GM12874 (cell line): ENCODE results near the gene SAPCD2.

Source experiments
- TF ChIP-seq, protein P1 (sequence below): IDR thresholded peaks from 2 replicates; pipeline ENCODE4 v1.5.1; 2011; ENCODE audit warnings: low read depth, mild to moderate bottlenecking, control low read depth, low read length, moderate library complexity; ENCODE audit not compliant: insufficient read depth

Gene SAPCD2, protein sequence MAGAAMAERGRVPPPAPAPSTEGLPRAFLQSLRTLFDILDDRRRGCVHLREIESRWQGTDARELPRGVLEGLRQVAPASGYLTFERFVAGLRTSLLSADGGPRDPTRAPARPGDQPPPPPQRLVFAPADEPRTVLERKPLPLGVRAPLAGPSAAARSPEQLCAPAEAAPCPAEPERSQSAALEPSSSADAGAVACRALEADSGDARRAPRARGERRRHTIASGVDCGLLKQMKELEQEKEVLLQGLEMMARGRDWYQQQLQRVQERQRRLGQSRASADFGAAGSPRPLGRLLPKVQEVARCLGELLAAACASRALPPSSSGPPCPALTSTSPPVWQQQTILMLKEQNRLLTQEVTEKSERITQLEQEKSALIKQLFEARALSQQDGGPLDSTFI

DNA sequence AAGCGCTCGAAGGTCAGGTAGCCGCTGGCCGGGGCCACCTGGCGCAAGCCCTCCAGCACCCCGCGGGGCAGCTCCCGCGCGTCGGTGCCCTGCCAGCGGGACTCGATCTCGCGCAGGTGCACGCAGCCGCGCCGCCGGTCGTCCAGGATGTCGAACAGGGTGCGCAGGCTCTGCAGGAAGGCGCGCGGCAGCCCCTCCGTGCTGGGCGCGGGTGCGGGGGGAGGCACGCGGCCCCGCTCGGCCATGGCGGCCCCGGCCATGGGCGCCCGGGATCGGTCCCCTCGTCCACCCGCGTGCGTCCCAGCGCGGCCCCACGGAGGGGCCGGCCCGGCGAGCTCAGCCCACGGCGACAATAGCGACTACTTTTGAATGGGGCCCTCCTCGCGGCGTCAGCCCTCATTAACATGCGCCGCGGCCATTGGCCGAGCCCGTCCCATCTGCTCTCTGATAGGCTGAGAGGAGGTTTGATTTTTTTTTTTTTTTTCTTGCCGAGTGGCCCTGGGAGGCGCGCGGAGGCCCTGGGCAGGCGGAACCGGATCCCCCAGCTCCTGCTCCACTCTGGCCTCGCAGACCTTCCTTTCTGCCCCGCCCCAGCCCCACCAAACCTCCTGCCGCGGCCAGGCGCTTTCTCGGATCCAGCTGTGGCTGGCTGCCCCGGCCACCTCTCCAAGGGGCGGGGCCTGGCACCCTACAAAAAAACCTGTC lies at the start of gene SAPCD2:
TSS of gene SAPCD2 (minus strand) at position 357 of the 705 bp plus-strand sequence. CDS start at position 260, 97 bp downstream.
- TF ChIP-seq, protein P1, sequence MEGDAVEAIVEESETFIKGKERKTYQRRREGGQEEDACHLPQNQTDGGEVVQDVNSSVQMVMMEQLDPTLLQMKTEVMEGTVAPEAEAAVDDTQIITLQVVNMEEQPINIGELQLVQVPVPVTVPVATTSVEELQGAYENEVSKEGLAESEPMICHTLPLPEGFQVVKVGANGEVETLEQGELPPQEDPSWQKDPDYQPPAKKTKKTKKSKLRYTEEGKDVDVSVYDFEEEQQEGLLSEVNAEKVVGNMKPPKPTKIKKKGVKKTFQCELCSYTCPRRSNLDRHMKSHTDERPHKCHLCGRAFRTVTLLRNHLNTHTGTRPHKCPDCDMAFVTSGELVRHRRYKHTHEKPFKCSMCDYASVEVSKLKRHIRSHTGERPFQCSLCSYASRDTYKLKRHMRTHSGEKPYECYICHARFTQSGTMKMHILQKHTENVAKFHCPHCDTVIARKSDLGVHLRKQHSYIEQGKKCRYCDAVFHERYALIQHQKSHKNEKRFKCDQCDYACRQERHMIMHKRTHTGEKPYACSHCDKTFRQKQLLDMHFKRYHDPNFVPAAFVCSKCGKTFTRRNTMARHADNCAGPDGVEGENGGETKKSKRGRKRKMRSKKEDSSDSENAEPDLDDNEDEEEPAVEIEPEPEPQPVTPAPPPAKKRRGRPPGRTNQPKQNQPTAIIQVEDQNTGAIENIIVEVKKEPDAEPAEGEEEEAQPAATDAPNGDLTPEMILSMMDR = no peak

DNA sequence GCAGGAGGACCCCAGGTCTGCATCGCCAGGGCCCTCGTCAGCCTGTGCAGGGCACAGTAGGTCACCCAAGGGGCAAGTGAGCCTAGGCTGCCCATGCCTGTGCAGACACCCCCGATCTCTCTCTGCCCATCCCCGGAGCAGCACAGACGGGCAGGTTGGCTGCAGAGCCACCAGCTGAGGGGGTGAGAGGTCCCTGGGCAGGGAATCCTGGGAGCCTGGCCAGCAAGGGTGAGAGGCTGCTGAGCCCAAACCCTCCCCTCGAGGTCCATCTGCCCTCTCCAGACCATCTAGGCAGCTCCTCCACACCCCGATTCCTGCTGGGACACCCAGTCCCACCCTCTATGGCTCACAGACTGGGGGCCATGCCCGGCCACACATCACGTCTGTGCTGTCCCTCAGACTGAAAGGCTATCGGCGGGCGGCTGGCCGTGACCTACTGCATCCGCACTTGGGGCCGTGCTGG lies 46.9 kb upstream of the SAPCD2 start:
- TF ChIP-seq, protein P1 = no peak

DNA sequence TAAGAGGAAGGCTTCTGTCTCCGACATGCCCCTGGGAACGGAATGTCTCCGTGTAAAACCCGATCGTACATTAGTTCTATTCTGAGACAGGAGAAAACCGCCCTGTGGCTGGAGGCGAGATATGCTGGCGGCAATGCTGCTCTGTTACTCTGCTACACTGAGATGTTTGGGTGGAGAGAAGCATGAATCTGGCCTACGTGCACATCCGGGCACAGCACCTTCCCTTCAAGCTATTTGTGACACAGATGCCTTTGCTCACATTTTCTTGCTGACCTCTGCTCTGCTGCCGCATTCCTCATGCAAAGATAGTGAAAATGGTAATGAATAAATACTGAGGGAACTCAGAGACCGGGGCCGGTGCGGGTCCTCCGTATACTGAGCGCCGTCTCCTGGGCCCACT lies 46.4 kb upstream of the SAPCD2 start:
- TF ChIP-seq, protein P1 = no peak

DNA sequence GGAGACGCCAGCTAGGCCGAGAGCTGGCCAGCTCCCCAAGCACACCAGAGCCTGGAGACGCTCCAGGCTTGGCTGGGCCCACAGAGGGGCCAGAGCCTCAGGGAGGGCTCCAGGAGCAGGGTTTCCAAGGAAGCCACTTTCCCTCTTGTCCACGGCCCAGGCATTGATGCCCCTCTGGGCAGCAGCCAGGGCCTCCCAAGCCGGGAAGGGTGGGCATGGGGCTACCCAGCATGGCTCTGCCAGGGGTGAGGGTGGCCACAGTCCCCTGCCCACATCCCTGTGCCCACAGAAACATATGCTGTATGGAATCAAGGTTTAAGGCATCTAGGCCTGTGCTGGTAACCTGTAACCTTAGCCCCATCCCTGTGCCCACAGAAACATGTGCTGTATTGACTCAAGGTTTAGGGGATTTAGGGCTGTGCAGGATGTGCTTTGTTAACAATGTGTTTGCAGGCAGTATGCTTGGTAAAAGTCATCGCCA lies 45.7 kb upstream of the SAPCD2 start:
- TF ChIP-seq, protein P1 = no peak

DNA sequence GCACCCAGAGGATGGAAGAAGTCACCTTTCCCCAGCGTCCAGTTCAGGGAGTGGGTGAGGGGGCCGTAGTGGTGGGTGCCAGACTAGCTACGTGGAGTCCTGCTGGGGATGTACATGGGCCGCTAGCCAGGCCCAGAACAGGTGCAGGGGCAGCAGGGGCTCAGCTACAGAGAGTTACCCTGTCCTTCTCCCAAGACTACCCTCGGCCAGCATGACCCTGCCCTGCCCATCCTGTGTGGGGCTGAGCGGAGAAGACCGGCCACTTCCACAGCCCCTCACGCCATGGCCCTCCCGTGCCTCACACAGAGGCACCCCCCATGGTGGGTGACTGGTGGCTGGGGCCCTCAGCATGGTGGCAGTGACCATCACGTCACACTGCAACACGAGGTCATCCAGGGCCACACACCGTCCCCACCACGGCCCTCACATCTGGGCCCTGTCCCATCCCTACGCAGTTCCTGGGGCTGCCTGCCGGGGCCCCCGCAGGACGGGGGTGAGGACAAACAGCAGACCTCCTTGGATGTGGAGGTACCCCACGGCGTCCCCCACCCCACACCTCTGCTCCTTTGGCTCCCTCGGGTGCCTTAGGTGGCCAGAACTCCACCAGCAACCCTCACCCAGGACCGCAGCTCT lies 45.2 kb upstream of the SAPCD2 start:
- TF ChIP-seq, protein P1 = no peak

DNA sequence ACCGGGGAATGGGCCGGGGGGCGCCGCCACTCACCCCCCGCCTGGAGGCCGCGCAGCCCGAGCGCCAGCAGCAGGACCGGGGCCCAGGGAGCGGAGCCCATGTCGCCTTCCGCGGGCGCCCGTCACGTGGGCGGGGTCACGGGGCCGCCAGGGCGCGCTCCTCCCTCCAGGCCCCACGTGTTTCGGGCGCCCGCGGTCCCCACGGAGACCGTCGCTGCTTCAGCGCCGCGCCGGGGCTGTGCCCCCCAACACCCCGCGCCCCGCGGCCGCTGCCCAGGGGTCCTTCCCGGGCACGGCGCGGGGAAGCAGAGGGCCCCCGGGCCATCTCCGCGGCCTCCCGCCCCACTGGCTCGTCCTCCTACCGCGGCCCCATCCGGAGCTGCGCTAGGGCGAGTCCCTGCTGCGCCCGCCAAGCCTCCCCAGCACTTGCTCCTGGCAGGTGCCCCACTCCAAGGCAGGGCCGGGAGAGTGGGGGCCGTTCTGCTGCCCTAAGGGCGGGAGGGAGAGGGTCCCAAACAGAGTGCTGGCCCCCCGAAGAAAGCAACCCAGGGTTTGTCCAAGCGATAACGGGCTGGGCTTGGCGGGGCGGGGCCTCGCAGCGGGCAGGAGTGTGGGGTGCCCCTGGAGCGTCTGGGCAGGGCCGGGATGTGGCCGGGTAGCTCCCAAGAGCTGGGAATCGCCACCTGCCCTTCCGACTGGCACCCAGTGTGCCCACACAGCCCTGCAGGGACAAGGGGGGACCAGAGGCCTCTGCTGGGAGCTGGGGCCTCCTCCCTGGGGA lies 44.4 kb upstream of the SAPCD2 start, which contains the start of gene DPP7:
TSS of gene DPP7 (minus strand) at position 121 of the 781 bp plus-strand sequence. CDS start at position 101, 20 bp downstream.
- TF ChIP-seq, protein P1 = no peak
